Hepatocyte (in vitro differentiated cells): ENCODE results near the gene NKPD1. TPM values are rescaled to one million over a fixed set of nuclear protein-coding genes. Genes with fewer than 3 reads are reported as not detected.

Source experiments
- DNase-seq: peaks from one replicate; pipeline ENCODE4 v3.0.0-alpha.2; 2016; ENCODE audit warnings: low spot score
- H2AFZ ChIP-seq: fragments of 200-600 bp; sonication (generic); 2 replicates; pipeline ENCODE4 v1.6.0; 2016; ENCODE audit warnings: antibody characterized with exemption, mild to moderate bottlenecking
- H3K27ac ChIP-seq: fragments of 200-600 bp; sonication (generic); 2 replicates; pipeline ENCODE4 v1.5.1; 2016; ENCODE audit warnings: mild to moderate bottlenecking
- H3K27me3 ChIP-seq: fragments of 200-600 bp; sonication (generic); 2 replicates; pipeline ENCODE4 v1.6.1; 2016
- H3K36me3 ChIP-seq: fragments of 200-600 bp; sonication (generic); replicated peaks from 2 replicates; pipeline ENCODE4 v1.5.1; 2016; ENCODE audit warnings: low read depth; ENCODE audit not compliant: insufficient read depth
- H3K4me1 ChIP-seq: fragments of 200-600 bp; sonication (generic); 2 replicates; pipeline ENCODE4 v1.5.1; 2016; ENCODE audit warnings: mild to moderate bottlenecking, moderate library complexity; ENCODE audit not compliant: insufficient read depth
- H3K4me2 ChIP-seq: fragments of 200-600 bp; sonication (generic); 2 replicates; pipeline ENCODE4 v1.6.0; 2016
- H3K4me3 ChIP-seq: fragments of 200-600 bp; sonication (generic); 2 replicates; pipeline ENCODE4 v1.5.1; 2016; ENCODE audit warnings: mild to moderate bottlenecking
- H3K79me2 ChIP-seq: fragments of 200-600 bp; sonication (generic); 2 replicates; pipeline ENCODE4 v1.6.0; 2017; ENCODE audit warnings: mild to moderate bottlenecking
- H3K9me2 ChIP-seq: fragments of 200-600 bp; sonication (generic); replicated peaks from 2 replicates; pipeline ENCODE4 v1.6.0; 2017; ENCODE audit warnings: mild to moderate bottlenecking; ENCODE audit not compliant: insufficient read depth
- H3K9me3 ChIP-seq: fragments of 200-600 bp; sonication (generic); 2 replicates; pipeline ENCODE4 v1.5.1; 2016; ENCODE audit warnings: low read depth, mild to moderate bottlenecking
- H4K20me1 ChIP-seq: fragments of 200-600 bp; sonication (generic); 2 replicates; pipeline ENCODE4 v1.6.0; 2016; ENCODE audit warnings: mild to moderate bottlenecking; ENCODE audit not compliant: insufficient read depth, poor library complexity, severe bottlenecking
- CTCF ChIP-seq: fragments of 200-600 bp; sonication (generic); IDR thresholded peaks from 2 replicates; pipeline ENCODE4 v1.5.1; 2016; ENCODE audit warnings: antibody characterized with exemption, mild to moderate bottlenecking; ENCODE audit not compliant: poor library complexity
- EZH2 ChIP-seq: fragments of 200-600 bp; sonication (generic); IDR thresholded peaks from 2 replicates; pipeline ENCODE4 v1.6.1; 2016; ENCODE audit warnings: antibody characterized with exemption, mild to moderate bottlenecking, borderline replicate concordance
- EZH2phosphoT487 ChIP-seq: fragments of 200-600 bp; sonication (generic); IDR thresholded peaks from one replicate; pipeline ENCODE4 v1.6.1; 2018; ENCODE audit warnings: antibody characterized with exemption, mild to moderate bottlenecking, low read depth, moderate library complexity; ENCODE audit not compliant: unreplicated experiment, severe bottlenecking
- WGBS: methylation state at CpG from one replicate; pipeline ENCODE4 v1.1.6; 2016; ENCODE audit warnings: low lambda C conversion rate; ENCODE audit errors: missing lambda C conversion rate; 5-methylcytosine and 5-hydroxymethylcytosine counted together
- polyA plus RNA-seq: library from polyadenylated mRNA; unstranded; fragments of >200 nt; fragmentation: Nextera tagmentation; extraction: Ambion mirVana; gene quantifications from 2 replicates; pipeline ENCODE4 v1.2.1, GENCODE V29; 2016
- total RNA-seq: library from RNA; depleted of rRNA; stranded (reverse); fragments of >200 nt; gene quantifications from 2 replicates; pipeline ENCODE4 v1.2.3, GENCODE V29; 2014

The NKPD1 gene
- total and polyA plus RNA-seq, 2 experiments from 2014 or later, result 0.27 to 0.50 TPM

- H3K9me3 ChIP-seq, result no peaks in the 10 kb centered on the region
- H3K4me1 ChIP-seq, result no peaks in the 10 kb centered on the region
- H3K79me2 ChIP-seq, result no peaks in the 10 kb centered on the region
- H3K27ac ChIP-seq, result no peak overlapping the region
- peak; percentile 3 for DNase-seq
- TF ChIP-seq EZH2phosphoT487, result no peak
- no peak overlapping the region for H3K4me3 ChIP-seq
- no peak overlapping the region for H3K4me2 ChIP-seq
- H3K9me2 ChIP-seq, result no peaks in the 10 kb centered on the region
- no peak overlapping the region for H2AFZ ChIP-seq
- WGBS, result 33% methylated on average over 7 of the region's 7 CpGs
- no peaks in the 10 kb centered on the region for H3K36me3 ChIP-seq
- no peaks in the 10 kb centered on the region for H4K20me1 ChIP-seq
- H3K27me3 ChIP-seq, result no peaks in the 10 kb centered on the region
These were observed 10.4 kb upstream of the NKPD1 start for GRCh38 chr19:45171211-45171623.

- Histone ChIP-seq H3K36me3 (no peaks in the 10 kb centered on the region), H3K27me3 (no peaks in the 10 kb centered on the region), H3K27ac (no peak overlapping the region), H3K4me2 (no peak overlapping the region), H3K9me3 (no peaks in the 10 kb centered on the region), H3K79me2 (no peaks in the 10 kb centered on the region), H3K9me2 (no peaks in the 10 kb centered on the region), H2AFZ (no peak overlapping the region), H3K4me1 (no peaks in the 10 kb centered on the region), H3K4me3 (no peak overlapping the region), H4K20me1 (no peaks in the 10 kb centered on the region)
- no peak for TF ChIP-seq EZH2
- TF ChIP-seq EZH2phosphoT487, result no peak
- peak; percentile 6 for DNase-seq
- 87% methylated on average over 21 of the region's 21 CpGs for WGBS
These were observed 9.6 kb upstream of the NKPD1 start for GRCh38 chr19:45170146-45171106.

DNA sequence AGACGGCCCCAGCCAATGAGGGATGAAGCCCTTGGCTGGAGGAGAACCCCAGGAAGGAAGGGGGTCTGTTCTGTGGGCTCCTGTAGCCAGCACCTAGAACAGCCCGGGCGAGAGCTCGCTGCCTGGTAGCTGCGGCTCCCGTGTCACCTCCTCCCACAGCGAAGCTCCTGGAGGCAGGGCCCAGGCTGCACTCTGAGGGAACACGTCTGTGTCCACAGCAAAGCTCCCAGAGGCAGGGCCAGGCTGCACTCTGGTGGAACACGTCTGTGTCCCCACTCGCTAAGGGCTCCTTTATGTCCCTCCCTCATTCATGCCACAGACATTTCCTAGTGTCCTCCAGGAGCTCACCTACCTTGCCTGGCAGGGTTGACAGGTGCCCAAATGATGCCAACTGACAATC, 8.8 kb upstream of the NKPD1 start:
- no peaks in the 10 kb centered on the region for H3K9me3 ChIP-seq
- H3K27ac ChIP-seq, result no peak overlapping the region
- no peak overlapping the region for H3K4me2 ChIP-seq
- peak; percentile 2 for DNase-seq
- TF ChIP-seq CTCF (no peak), EZH2phosphoT487 (no peak), EZH2 (no peak)
- H3K9me2 ChIP-seq, result no peaks in the 10 kb centered on the region
- H2AFZ ChIP-seq, result no peak overlapping the region
- 95% methylated on average over 10 of the region's 10 CpGs for WGBS
- H3K79me2 ChIP-seq, result no peaks in the 10 kb centered on the region
- no peak overlapping the region for H3K4me3 ChIP-seq
- peaks cover 4% of the 10 kb centered on the region for H3K4me1 ChIP-seq
- H3K27me3 ChIP-seq, result no peaks in the 10 kb centered on the region
- no peaks in the 10 kb centered on the region for H3K36me3 ChIP-seq
- H4K20me1 ChIP-seq, result no peaks in the 10 kb centered on the region

DNA sequence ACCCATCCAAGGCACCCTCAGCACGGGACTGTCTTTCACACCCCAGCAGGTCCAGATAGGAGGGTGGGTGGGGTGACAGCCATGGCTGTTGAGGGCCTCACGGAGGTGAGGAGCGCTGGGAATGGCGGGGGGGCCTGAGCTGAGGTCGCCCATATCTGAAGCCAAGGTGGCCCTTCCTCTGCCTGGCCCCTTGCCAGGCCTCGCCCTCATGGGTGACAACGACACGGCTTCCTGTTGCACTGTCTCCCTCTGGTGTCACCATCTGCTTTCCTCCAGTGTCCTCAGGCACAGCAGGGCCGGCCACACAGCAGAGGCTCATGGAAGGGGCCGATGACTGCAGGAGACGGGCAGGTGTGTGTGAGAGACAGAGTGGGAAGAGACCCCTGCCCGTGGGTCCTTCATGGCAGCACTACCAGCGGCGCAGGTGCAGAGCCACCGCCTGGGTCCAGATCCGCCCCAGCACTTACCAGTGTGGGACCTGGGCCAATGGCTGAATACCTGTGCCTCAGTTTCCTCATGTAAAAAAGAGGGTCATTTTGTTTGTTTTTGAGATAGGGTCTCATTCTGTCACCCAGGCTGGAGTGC, 8.1 kb upstream of the NKPD1 start:
- WGBS, result 93% methylated on average over 16 of the region's 16 CpGs
- Histone ChIP-seq H3K9me3 (no peaks in the 10 kb centered on the region), H3K4me3 (no peak overlapping the region), H3K4me1 (peaks cover 9% of the 10 kb centered on the region), H4K20me1 (no peaks in the 10 kb centered on the region), H3K4me2 (no peak overlapping the region), H3K27me3 (no peaks in the 10 kb centered on the region), H3K27ac (no peak overlapping the region), H2AFZ (no peak overlapping the region), H3K79me2 (no peaks in the 10 kb centered on the region), H3K36me3 (no peaks in the 10 kb centered on the region), H3K9me2 (no peaks in the 10 kb centered on the region)
- TF ChIP-seq EZH2, result no peak
- TF ChIP-seq EZH2phosphoT487, result no peak
- TF ChIP-seq CTCF, result no peak
- DNase-seq, result peak; percentile 7
